Upper lobe of right lung (tissue), 1 donor: ENCODE data around the gene NUMA1. TPM values are rescaled to one million over a fixed set of nuclear protein-coding genes. Genes with fewer than 3 reads are reported as not detected.

Experiments
- ATAC-seq: fragments of 200-7000 bp; cut with Tn5 transposase; one replicate; pipeline ENCODE4 v1.9.1; 2020; ENCODE audit warnings: mild to moderate bottlenecking, moderate library complexity
- DNase-seq: peaks from one replicate; pipeline ENCODE4 v3.0.0-alpha.2; 2020
- H3K27ac ChIP-seq: fragments of 200-600 bp; one replicate; pipeline ENCODE4 v1.8.0; 2022
- H3K27me3 ChIP-seq: fragments of 200-600 bp; one replicate; pipeline ENCODE4 v1.8.0; 2022; ENCODE audit warnings: mild to moderate bottlenecking
- H3K36me3 ChIP-seq: fragments of 200-600 bp; one replicate; pipeline ENCODE4 v1.8.0; 2022
- H3K4me1 ChIP-seq: fragments of 200-600 bp; one replicate; pipeline ENCODE4 v1.8.0; 2022
- H3K4me3 ChIP-seq: fragments of 200-600 bp; one replicate; pipeline ENCODE4 v1.8.0; 2022; ENCODE audit warnings: mild to moderate bottlenecking
- H3K9me3 ChIP-seq: fragments of 200-600 bp; one replicate; pipeline ENCODE4 v1.8.0; 2022
- intact Hi-C: fragments of 100-400 bp; cut with DNase I; formaldehyde crosslinking; loops from one replicate; pipeline ENCODE4 v1.11.0; 2022
- long read RNA-seq: library from polyadenylated mRNA; unstranded; transcript quantifications from one replicate; pipeline ENCODE4 v2.0.0, GENCODE V29; 2021
- total RNA-seq: library from RNA; stranded (reverse); fragmentation: NEBNext Ultra II Directional; extraction: Animal tissue kit (Norgen Biotek cat#: 25700); gene quantifications from one replicate; pipeline ENCODE4 v1.2.1, GENCODE V29; 2021
- TF ChIP-seq, protein P1 (sequence below): fragments of 200-600 bp; IDR thresholded peaks from one replicate; pipeline ENCODE4 v1.8.0; 2022; ENCODE audit warnings: antibody characterized with exemption
- donor health status: DM: no; HTN: yes; CAD: no; lungs with severe emphysema.

Gene NUMA1, protein sequence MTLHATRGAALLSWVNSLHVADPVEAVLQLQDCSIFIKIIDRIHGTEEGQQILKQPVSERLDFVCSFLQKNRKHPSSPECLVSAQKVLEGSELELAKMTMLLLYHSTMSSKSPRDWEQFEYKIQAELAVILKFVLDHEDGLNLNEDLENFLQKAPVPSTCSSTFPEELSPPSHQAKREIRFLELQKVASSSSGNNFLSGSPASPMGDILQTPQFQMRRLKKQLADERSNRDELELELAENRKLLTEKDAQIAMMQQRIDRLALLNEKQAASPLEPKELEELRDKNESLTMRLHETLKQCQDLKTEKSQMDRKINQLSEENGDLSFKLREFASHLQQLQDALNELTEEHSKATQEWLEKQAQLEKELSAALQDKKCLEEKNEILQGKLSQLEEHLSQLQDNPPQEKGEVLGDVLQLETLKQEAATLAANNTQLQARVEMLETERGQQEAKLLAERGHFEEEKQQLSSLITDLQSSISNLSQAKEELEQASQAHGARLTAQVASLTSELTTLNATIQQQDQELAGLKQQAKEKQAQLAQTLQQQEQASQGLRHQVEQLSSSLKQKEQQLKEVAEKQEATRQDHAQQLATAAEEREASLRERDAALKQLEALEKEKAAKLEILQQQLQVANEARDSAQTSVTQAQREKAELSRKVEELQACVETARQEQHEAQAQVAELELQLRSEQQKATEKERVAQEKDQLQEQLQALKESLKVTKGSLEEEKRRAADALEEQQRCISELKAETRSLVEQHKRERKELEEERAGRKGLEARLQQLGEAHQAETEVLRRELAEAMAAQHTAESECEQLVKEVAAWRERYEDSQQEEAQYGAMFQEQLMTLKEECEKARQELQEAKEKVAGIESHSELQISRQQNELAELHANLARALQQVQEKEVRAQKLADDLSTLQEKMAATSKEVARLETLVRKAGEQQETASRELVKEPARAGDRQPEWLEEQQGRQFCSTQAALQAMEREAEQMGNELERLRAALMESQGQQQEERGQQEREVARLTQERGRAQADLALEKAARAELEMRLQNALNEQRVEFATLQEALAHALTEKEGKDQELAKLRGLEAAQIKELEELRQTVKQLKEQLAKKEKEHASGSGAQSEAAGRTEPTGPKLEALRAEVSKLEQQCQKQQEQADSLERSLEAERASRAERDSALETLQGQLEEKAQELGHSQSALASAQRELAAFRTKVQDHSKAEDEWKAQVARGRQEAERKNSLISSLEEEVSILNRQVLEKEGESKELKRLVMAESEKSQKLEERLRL (N-terminal part only)
- total RNA-seq: 192 TPM
- long read RNA-seq, full-length matches to known transcripts: 17 of 168 reads
- long read RNA-seq, partial matches to known transcripts: 94 of 168 reads
- long read RNA-seq, other reads (novel, unspliced or antisense): 57 of 168 reads

DNA sequence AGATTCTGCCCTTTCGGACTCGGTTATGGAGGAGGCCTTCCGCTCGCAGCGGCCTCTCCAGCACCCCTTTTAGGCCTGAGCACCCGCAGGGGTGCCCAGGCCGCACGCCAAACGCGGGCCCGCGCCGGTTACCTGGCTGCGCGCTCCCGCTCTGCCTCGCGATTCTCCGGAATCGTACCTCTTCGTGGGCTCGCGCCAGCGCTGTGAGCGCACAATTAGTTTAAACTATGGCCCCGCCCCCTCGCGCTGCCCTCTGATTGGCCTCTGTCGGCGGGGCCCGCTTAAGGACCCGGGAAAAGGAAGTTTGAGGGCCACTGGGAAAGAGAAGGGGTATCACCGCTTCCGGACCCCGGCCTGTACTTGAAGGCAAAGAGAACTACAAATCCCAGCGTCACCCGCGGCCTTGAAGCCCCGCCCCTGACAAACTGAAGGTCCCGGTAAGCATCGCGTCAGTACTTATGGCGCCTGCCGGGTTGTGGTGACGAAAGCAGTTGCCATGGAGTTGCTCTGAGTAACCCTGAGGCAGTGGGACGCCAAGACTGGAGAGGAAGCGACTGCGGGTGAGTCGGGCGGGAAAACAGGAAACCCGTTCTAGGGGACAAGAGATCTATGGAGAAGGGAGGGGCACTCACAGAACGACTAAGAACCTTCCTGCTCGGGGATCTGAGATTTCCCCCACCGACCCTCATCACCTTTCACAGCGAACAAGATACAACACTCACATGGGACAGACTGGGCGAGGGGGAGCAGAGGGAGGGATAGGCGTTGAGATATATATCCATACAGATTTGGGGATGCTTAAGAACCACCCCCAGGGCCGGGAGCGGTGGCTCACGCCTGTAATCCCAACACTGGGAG, at the start of gene NUMA1, which contains the start of gene LRRC51:
Gene NUMA1 (minus strand): TSS at position 217 of the 858 bp plus-strand sequence. CDS start 44,599 bp downstream, outside the sequence.
Gene LRRC51 (plus strand): TSS at position 525 of the 858 bp plus-strand sequence. CDS start 8,234 bp downstream, outside the sequence.
- peak; percentile 98 for ATAC-seq
- peak; percentile 99 for DNase-seq
- peak within 1 kb of the TSS; percentile 93 for H3K27ac ChIP-seq

DNA sequence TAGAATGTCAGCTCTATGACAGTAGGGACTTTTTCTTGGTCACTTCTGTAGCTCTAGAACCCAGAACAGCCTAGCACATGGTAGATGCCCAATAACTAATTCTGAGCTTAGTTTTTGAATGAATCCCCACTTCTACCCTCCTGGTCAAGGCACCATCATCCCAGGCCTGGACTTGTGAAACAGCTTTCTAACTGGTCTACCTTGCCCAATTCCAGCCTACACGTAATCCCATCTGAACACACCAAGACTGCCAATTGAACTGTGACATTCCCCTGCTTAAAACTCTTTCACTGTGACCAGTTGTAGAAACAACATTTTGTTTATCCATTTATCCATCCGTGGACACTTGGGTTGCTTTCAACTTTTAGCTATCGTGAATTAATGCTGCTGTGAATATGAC, 49.0 kb upstream of the NUMA1 start:
- Histone ChIP-seq H3K27me3 (peaks cover 4% of the 10 kb centered on the region), H3K4me1 (no peaks in the 10 kb centered on the region), H3K36me3 (no peaks in the 10 kb centered on the region), H3K9me3 (no peaks in the 10 kb centered on the region), H3K27ac (no peak overlapping the region), H3K4me3 (no peak overlapping the region)
- no peak for DNase-seq
- ATAC-seq: no peak
- TF ChIP-seq, protein P1, sequence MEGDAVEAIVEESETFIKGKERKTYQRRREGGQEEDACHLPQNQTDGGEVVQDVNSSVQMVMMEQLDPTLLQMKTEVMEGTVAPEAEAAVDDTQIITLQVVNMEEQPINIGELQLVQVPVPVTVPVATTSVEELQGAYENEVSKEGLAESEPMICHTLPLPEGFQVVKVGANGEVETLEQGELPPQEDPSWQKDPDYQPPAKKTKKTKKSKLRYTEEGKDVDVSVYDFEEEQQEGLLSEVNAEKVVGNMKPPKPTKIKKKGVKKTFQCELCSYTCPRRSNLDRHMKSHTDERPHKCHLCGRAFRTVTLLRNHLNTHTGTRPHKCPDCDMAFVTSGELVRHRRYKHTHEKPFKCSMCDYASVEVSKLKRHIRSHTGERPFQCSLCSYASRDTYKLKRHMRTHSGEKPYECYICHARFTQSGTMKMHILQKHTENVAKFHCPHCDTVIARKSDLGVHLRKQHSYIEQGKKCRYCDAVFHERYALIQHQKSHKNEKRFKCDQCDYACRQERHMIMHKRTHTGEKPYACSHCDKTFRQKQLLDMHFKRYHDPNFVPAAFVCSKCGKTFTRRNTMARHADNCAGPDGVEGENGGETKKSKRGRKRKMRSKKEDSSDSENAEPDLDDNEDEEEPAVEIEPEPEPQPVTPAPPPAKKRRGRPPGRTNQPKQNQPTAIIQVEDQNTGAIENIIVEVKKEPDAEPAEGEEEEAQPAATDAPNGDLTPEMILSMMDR: no peak
- intact Hi-C loops: no loop called here

More for the DNA sequence above, at the start of gene NUMA1, which contains the start of gene LRRC51:
- H3K4me1 ChIP-seq: peaks cover 20% of the 10 kb centered on the region
- no peaks in the 10 kb centered on the region for H3K36me3 ChIP-seq
- peak within 1 kb of the TSS; percentile 85 for H3K4me3 ChIP-seq
- intact Hi-C loops: no loop called here
- H3K9me3 ChIP-seq: no peaks in the 10 kb centered on the region
- TF ChIP-seq, protein P1: no peak
- no peaks in the 10 kb centered on the region for H3K27me3 ChIP-seq

DNA sequence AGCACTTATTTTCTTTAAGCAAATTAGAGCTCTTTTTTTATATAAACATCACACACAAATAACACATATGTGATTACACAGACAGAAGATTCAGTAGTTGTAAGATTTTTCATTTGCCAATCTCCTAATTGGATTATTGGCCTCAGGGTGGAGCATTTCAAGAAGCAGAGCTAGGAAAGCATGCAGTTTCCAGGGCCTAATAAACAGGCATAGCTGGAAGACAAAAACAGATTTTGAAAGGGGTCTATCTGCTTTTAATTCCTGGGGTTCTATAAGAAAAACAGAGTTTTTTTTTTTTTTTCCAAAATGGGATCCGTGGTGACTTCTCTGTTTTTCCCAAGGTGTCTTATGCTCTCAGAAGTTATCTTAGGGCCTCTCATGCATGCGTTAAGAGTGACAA, 47.6 kb upstream of the NUMA1 start:
- DNase-seq (no peak), ATAC-seq (no peak)
- Histone ChIP-seq H3K4me1 (no peaks in the 10 kb centered on the region), H3K9me3 (no peaks in the 10 kb centered on the region), H3K4me3 (no peak overlapping the region), H3K27ac (no peak overlapping the region), H3K36me3 (no peaks in the 10 kb centered on the region), H3K27me3 (peaks cover 4% of the 10 kb centered on the region)
- intact Hi-C loops: no loop called here
- TF ChIP-seq, protein P1: no peak

DNA sequence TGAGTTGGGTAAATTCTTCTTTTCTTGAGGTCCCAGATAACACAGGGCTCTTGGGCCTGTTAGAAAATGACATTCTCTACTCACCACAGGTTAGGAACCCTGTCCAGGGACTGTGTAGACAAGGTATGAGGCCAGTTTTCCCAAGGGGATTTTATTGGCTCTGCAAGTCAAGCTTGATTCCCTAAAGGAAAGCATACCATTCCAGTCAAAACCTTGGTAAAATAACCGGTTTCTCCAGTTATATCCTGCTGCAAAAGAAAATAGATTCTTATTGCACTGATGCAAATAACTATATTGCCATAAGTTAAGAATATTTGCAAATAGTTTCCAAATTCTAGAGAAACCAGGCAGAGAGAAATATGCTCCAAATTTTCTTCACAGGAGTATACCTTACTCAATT, 45.6 kb upstream of the NUMA1 start:
- DNase-seq (no peak), ATAC-seq (no peak)
- Histone ChIP-seq H3K36me3 (no peaks in the 10 kb centered on the region), H3K9me3 (no peaks in the 10 kb centered on the region), H3K27ac (no peak overlapping the region), H3K4me1 (no peaks in the 10 kb centered on the region), H3K27me3 (no peaks in the 10 kb centered on the region), H3K4me3 (no peak overlapping the region)
- intact Hi-C loops: no loop called here
- TF ChIP-seq, protein P1: no peak
